NT2/D1 (cell line): Measurements from ENCODE around the gene TNS4.

Experiments used
- DNase-seq: peaks from one replicate; pipeline ENCODE4 v3.0.0-alpha.2; 2011; ENCODE audit warnings: low read depth, low spot score
- H3K27me3 ChIP-seq: 2 replicates; pipeline ENCODE4 v1.6.0; 2011; ENCODE audit warnings: mild to moderate bottlenecking; ENCODE audit not compliant: insufficient read length, insufficient read depth
- H3K36me3 ChIP-seq: 2 replicates; pipeline ENCODE4 v1.6.1; 2011; ENCODE audit warnings: mild to moderate bottlenecking, low read length, mixed read lengths; ENCODE audit not compliant: insufficient read depth, insufficient read length
- H3K4me1 ChIP-seq: 2 replicates; pipeline ENCODE4 v1.5.1; 2011; ENCODE audit not compliant: insufficient read depth, insufficient read length
- H3K4me3 ChIP-seq: 2 replicates; pipeline ENCODE4 v1.5.1; 2011; ENCODE audit warnings: low read depth; ENCODE audit not compliant: insufficient read length
- H3K9ac ChIP-seq: 2 replicates; pipeline ENCODE4 v1.6.0; 2011; ENCODE audit warnings: low read depth; ENCODE audit not compliant: insufficient read length
- H3K9me3 ChIP-seq: 2 replicates; pipeline ENCODE4 v1.5.1; 2011; ENCODE audit warnings: mild to moderate bottlenecking, low read length; ENCODE audit not compliant: insufficient read depth
- SUZ12 ChIP-seq: IDR thresholded peaks from 2 replicates; pipeline ENCODE4 v1.6.1; 2011; ENCODE audit not compliant: insufficient read length, insufficient read depth; ENCODE audit errors: extremely low read depth
- YY1 ChIP-seq: IDR thresholded peaks from 2 replicates; pipeline ENCODE4 v1.6.1; 2011; ENCODE audit not compliant: insufficient read length, insufficient read depth
- ZNF274 ChIP-seq: IDR thresholded peaks from 2 replicates; pipeline ENCODE4 v1.6.1; 2011; ENCODE audit warnings: mild to moderate bottlenecking, low read depth, low read length

TNS4 gene

DNA sequence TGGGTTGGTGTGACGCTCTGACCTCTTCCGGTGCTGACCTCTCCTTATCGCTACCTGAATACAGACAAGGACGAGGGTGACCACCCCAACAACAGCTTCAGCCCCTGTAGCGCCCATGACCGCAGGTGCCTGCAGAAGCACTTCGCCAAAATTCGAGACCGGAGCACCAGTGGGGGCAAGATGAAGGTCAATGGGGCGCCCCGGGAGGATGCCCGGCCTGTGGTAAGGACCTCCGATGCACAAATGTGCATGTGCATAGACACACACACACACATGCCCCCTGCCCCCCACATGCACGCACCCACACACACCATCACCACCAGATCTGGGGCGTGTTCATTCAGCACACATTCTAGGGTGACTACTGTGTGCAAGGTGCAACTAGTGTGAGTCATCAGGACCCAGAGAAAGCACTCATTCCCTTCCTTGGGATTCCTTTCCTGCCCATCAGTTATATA, 48.5 kb downstream of the TNS4 start:
- Histone ChIP-seq H3K36me3 (peaks cover 72% of the 10 kb centered on the region), H3K27me3 (no peaks in the 10 kb centered on the region), H3K9ac (no peak overlapping the region), H3K4me1 (peaks cover 15% of the 10 kb centered on the region), H3K4me3 (no peak overlapping the region), H3K9me3 (no peaks in the 10 kb centered on the region)
- DNase-seq = no peak
- TF ChIP-seq SUZ12 (no peak), YY1 (no peak), ZNF274 (no peak)

DNA sequence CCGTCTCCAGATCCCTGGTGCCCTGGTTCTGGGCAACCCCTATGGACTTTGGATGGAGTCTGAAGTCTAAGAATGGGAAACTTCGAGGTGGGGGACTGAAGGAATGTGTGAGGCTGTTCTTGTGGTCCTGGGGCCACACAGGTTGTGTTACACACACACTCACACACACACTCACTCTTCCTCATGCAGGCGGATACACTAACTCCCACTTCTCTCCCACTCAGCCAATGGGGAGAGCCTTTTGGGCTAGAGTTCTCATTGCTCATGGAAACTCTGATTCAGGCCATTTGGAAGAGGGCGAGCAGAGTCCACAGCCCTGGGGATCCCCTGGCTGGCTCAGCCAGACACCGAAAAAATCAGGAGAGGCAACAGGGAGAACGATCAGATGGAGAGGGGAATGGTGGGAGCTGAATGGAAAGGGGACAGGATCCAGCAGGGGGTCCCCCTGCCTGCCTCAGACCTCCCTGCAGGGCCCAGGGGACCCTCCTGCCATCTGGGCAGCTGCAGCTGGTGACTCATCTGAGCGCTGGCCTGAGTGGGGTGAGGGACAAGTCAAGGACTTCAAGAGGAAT, 49.1 kb downstream of the TNS4 start:
- Histone ChIP-seq H3K9me3 (no peaks in the 10 kb centered on the region), H3K4me1 (peaks cover 9% of the 10 kb centered on the region), H3K36me3 (peaks cover 69% of the 10 kb centered on the region), H3K27me3 (no peaks in the 10 kb centered on the region), H3K9ac (no peak overlapping the region), H3K4me3 (no peak overlapping the region)
- no peak for TF ChIP-seq YY1
- TF ChIP-seq ZNF274 = no peak
- no peak for TF ChIP-seq SUZ12
- DNase-seq = no peak

DNA sequence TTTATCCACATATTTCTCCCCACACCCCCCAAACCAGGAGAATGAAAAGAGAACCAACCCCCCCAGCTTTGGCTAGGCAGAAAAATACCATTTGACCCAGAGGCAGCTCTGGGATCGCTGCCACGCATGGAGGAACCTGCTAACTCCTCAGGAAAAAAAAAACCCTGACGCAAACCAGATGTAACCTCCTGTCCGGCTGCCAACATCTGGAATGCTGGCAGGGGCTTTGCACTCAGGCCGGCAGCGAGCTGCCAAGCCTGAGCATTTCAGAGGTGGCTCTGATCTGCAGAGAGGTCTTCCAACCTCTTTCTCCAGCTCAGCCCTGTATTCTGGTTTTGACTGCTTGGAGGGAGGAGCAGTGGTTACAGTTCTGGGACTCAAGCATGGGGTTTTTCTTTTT, 50.0 kb downstream of the TNS4 start:
- TF ChIP-seq ZNF274 = no peak
- TF ChIP-seq SUZ12 = no peak
- TF ChIP-seq YY1 = no peak
- Histone ChIP-seq H3K36me3 (peaks cover 69% of the 10 kb centered on the region), H3K4me3 (no peak overlapping the region), H3K27me3 (no peaks in the 10 kb centered on the region), H3K9me3 (no peaks in the 10 kb centered on the region), H3K9ac (no peak overlapping the region), H3K4me1 (peaks cover 13% of the 10 kb centered on the region)
- no peak for DNase-seq

DNA sequence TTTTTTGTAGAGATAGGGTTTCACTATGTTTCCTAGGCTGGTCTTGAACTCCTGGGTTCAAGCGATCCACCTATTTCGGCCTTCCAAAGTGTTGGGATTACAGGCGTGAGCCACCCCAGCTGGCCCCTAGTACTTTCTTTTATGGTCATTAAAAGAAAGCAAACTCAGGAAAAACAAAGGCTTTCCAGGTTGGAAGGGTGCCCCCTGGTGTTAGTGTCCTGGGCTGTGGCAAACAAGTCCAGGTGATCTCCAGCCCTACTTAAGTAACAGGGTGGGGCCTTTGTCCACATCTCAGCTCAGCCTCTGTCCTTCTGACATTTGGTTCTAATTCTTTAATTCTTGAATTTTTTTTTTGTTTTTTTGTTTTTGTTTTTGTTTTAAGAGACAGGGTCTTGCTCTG, 51.2 kb downstream of the TNS4 start:
- peaks cover 60% of the 10 kb centered on the region for H3K36me3 ChIP-seq
- H3K9me3 ChIP-seq = no peaks in the 10 kb centered on the region
- TF ChIP-seq SUZ12 = no peak
- no peak for TF ChIP-seq YY1
- TF ChIP-seq ZNF274 = no peak
- no peaks in the 10 kb centered on the region for H3K27me3 ChIP-seq
- DNase-seq = no peak
- no peak overlapping the region for H3K4me3 ChIP-seq
- peaks cover 18% of the 10 kb centered on the region for H3K4me1 ChIP-seq
- H3K9ac ChIP-seq = no peak overlapping the region

DNA sequence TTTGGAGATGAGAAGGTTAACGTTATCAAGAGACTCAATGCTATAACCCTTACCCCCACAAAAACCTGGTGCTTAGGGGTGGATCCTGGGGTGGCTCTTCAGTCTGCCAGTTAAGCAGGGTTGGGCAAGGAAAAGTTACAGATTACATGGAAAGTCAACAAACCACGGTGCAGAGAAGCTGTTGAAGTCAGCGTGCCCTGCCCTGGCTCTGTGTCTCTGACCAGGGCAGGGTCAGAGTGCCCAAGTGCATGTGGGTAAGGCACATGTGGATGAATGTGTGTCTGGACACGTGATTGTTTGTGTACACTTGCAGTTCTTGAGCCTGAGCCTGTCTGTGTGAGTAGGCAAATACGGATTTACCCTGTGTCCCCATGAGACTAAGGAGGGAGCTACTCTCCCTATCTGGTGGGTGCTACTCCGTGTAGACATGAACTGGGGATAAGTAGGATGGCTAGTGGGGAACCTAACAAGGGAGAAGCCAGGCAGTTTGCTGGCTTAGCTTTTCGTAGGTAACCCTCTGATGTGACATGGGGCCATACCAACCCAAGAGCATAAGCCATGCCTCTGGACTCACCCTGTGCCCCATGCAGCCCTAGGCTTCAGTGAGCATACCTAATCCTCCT, 52.7 kb downstream of the TNS4 start:
- peaks cover 17% of the 10 kb centered on the region for H3K4me1 ChIP-seq
- no peak for DNase-seq
- peaks cover 46% of the 10 kb centered on the region for H3K36me3 ChIP-seq
- TF ChIP-seq YY1 (no peak), ZNF274 (no peak), SUZ12 (no peak)
- H3K27me3 ChIP-seq = no peaks in the 10 kb centered on the region
- no peak overlapping the region for H3K4me3 ChIP-seq
- H3K9ac ChIP-seq = no peak overlapping the region
- no peaks in the 10 kb centered on the region for H3K9me3 ChIP-seq

DNA sequence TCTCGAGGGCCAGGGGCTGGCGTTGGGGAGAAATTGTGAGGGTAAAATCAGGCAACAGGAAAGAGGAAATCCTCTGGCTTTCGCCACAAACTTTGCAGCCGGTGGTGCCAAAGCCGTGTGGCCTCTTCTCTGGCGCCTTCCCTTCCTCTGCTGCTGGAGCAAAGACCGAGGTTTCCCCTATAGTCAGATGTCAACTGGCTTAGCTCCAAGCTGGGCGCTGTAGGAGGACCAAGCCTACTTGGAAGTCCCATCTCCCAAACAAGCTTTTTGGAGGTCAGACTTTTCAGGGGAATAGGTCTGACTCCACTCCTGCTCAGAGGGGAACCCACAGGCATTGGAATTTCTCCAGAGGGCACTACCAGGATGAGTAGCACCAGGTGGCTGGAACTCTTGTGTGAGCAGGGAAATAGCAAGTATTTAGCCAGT, 53.2 kb downstream of the TNS4 start:
- Histone ChIP-seq H3K4me1 (peaks cover 17% of the 10 kb centered on the region), H3K36me3 (peaks cover 41% of the 10 kb centered on the region), H3K9ac (no peak overlapping the region), H3K27me3 (no peaks in the 10 kb centered on the region), H3K4me3 (no peak overlapping the region), H3K9me3 (no peaks in the 10 kb centered on the region)
- TF ChIP-seq YY1 (no peak), ZNF274 (no peak), SUZ12 (no peak)
- no peak for DNase-seq

DNA sequence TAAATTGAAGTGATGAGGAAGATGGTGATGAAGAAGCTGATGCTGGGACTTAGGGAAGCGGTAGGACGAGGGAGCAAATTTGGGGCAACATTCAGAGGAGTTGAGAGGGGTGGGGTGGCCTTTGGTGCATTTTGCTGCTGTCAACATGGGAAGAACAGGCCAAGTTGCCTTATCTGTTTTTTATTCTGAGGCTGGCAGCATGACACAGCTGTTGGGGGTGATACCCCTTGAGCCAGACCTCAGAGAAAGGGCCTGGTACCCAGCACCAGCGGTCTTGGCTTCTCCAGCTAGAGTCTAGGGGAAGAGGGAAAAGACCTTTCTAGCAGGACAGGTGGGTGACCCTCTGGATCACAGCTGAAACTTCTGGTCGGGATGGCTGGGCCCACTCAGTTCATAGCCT, 53.6 kb downstream of the TNS4 start:
- Histone ChIP-seq H3K4me1 (peaks cover 17% of the 10 kb centered on the region), H3K9ac (no peak overlapping the region), H3K27me3 (no peaks in the 10 kb centered on the region), H3K9me3 (no peaks in the 10 kb centered on the region), H3K36me3 (peaks cover 37% of the 10 kb centered on the region), H3K4me3 (no peak overlapping the region)
- TF ChIP-seq YY1 (no peak), ZNF274 (no peak), SUZ12 (no peak)
- no peak for DNase-seq
